BE2C (cell line): ENCODE data around the gene NFAM1.

ENCODE experiments used
- DNase-seq: peaks from one replicate; pipeline ENCODE4 v3.0.0-alpha.2; 2020
- H3K27me3 ChIP-seq: fragments of 250-450 bp; sonication (Bioruptor Pico); 2 replicates; pipeline ENCODE4 v1.5.1; 2020; ENCODE audit warnings: mild to moderate bottlenecking
- H3K36me3 ChIP-seq: fragments of 250-450 bp; sonication (Bioruptor Pico); 2 replicates; pipeline ENCODE4 v1.5.1; 2020; ENCODE audit warnings: mild to moderate bottlenecking
- H3K4me1 ChIP-seq: fragments of 250-450 bp; sonication (Bioruptor Pico); 2 replicates; pipeline ENCODE4 v1.5.1; 2020
- H3K4me3 ChIP-seq: 2 replicates; pipeline ENCODE4 v1.5.1; 2011; ENCODE audit warnings: low read depth, low read length
- H3K9me3 ChIP-seq: fragments of 250-450 bp; sonication (Bioruptor Pico); 2 replicates; pipeline ENCODE4 v1.5.1; 2020
- TF ChIP-seq, protein P1 (sequence below): IDR thresholded peaks from 2 replicates; pipeline ENCODE4 v1.5.1; 2012; ENCODE audit warnings: mild to moderate bottlenecking, low read depth, low read length

NFAM1 gene

GRCh38 chr22:42470366-42471082, 38.3 kb upstream of the NFAM1 start:
- Histone ChIP-seq H3K36me3 (no peaks in the 10 kb centered on the region), H3K4me1 (peaks cover 3% of the 10 kb centered on the region), H3K27me3 (no peaks in the 10 kb centered on the region), H3K4me3 (no peak overlapping the region), H3K9me3 (no peaks in the 10 kb centered on the region)
- TF ChIP-seq, protein P1, sequence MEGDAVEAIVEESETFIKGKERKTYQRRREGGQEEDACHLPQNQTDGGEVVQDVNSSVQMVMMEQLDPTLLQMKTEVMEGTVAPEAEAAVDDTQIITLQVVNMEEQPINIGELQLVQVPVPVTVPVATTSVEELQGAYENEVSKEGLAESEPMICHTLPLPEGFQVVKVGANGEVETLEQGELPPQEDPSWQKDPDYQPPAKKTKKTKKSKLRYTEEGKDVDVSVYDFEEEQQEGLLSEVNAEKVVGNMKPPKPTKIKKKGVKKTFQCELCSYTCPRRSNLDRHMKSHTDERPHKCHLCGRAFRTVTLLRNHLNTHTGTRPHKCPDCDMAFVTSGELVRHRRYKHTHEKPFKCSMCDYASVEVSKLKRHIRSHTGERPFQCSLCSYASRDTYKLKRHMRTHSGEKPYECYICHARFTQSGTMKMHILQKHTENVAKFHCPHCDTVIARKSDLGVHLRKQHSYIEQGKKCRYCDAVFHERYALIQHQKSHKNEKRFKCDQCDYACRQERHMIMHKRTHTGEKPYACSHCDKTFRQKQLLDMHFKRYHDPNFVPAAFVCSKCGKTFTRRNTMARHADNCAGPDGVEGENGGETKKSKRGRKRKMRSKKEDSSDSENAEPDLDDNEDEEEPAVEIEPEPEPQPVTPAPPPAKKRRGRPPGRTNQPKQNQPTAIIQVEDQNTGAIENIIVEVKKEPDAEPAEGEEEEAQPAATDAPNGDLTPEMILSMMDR = no peak
- no peak for DNase-seq

DNA sequence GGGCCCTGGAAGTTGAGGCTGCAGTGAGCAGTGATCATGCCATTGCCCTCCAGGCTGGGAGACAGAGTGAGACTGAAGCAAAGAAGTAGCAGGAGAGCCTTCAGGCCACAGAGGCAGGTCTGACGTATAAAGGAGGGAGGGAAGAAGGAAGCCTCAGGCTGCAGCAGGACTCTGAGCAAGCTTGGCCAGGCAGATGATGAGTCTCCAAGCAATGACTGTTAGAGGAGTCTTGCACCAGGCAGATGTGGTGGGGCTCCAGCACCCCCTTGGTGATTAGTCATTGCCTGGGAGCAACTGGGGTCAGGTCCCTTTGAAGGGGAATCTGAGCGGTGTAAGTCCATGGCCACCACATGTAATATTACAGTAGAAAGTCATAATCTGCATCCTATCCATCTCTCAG, 36.6 kb upstream of the NFAM1 start:
- no peak overlapping the region for H3K4me3 ChIP-seq

DNA sequence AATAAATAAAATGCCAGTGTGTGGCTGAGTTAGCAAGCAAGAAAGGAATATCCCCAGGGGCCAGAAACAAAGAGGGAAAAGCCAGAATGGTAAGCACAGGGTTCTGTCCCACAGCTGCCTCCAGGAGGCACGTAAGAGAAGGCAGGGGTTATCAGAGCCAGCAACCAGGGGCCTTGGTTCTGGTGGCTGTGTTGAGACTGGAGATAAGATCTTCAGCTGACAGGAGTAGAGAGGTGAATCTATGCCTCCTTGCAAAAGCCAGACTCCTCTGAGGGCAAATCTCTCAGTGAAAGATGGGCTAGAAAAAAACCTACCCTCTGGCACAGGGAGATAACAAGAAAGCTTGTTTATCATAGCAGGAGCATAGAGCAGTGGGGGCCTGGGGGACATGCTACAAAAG, 29.8 kb upstream of the NFAM1 start:
- no peaks in the 10 kb centered on the region for H3K9me3 ChIP-seq
- H3K36me3 ChIP-seq = no peaks in the 10 kb centered on the region
- peak; percentile 71 for DNase-seq
- TF ChIP-seq, protein P1 = peak; percentile 27; the same call in 1 of the 2 replicates
- no peaks in the 10 kb centered on the region for H3K27me3 ChIP-seq
- no peak overlapping the region for H3K4me3 ChIP-seq
- H3K4me1 ChIP-seq = peaks cover 29% of the 10 kb centered on the region

More for the DNA sequence above, 36.6 kb upstream of the NFAM1 start:
- Histone ChIP-seq H3K4me1 (peaks cover 3% of the 10 kb centered on the region), H3K27me3 (no peaks in the 10 kb centered on the region), H3K36me3 (no peaks in the 10 kb centered on the region), H3K9me3 (no peaks in the 10 kb centered on the region)
- TF ChIP-seq, protein P1 = no peak
- DNase-seq = no peak

GRCh38 chr22:42461511-42461910, 29.3 kb upstream of the NFAM1 start:
- DNase-seq = no peak

GRCh38 chr22:42459287-42460063, 27.3 kb upstream of the NFAM1 start:
- Histone ChIP-seq H3K27me3 (no peaks in the 10 kb centered on the region), H3K4me3 (peak overlapping the region; percentile 28), H3K4me1 (peaks cover 29% of the 10 kb centered on the region), H3K36me3 (no peaks in the 10 kb centered on the region), H3K9me3 (no peaks in the 10 kb centered on the region)
- TF ChIP-seq, protein P1 = no peak
- DNase-seq = peak; percentile 34

More at GRCh38 chr22:42461511-42461910, 29.3 kb upstream of the NFAM1 start:
- H3K4me1 ChIP-seq = peaks cover 29% of the 10 kb centered on the region
- TF ChIP-seq, protein P1 = no peak
- no peak overlapping the region for H3K4me3 ChIP-seq
- H3K36me3 ChIP-seq = no peaks in the 10 kb centered on the region
- no peaks in the 10 kb centered on the region for H3K27me3 ChIP-seq
- H3K9me3 ChIP-seq = no peaks in the 10 kb centered on the region

- DNase-seq = no peak
- no peaks in the 10 kb centered on the region for H3K9me3 ChIP-seq
- no peak overlapping the region for H3K4me3 ChIP-seq
- TF ChIP-seq, protein P1 = no peak
- no peaks in the 10 kb centered on the region for H3K27me3 ChIP-seq
- H3K4me1 ChIP-seq = no peaks in the 10 kb centered on the region
- H3K36me3 ChIP-seq = no peaks in the 10 kb centered on the region
These were observed 20.7 kb upstream of the NFAM1 start for GRCh38 chr22:42452916-42453315.
